Prostate gland (tissue), 2 donors: Measurements from ENCODE around the gene DPY19L1.

Experiments used
- POLR2AphosphoS5 ChIP-seq: sonication (generic); formaldehyde crosslinking; IDR thresholded peaks from one replicate; pipeline ENCODE4 v1.6.1; 2017; ENCODE audit warnings: antibody characterized with exemption
- TF ChIP-seq, protein P1 (sequence below), 4 experiments: fragments of 200-600 bp in 2 of 4; fragments of 450-650 bp in 2 of 4; sonication (generic) in 2 of 4; IDR thresholded peaks; 1 replicate in 3 of 4; 2 replicates in 1 of 4; pipeline ENCODE4 v1.5.1; 2016 to 2019; ENCODE audit warnings: antibody characterized with exemption in 4 of 4, mild to moderate bottlenecking in 2 of 4, moderate library complexity in 2 of 4

DNA sequence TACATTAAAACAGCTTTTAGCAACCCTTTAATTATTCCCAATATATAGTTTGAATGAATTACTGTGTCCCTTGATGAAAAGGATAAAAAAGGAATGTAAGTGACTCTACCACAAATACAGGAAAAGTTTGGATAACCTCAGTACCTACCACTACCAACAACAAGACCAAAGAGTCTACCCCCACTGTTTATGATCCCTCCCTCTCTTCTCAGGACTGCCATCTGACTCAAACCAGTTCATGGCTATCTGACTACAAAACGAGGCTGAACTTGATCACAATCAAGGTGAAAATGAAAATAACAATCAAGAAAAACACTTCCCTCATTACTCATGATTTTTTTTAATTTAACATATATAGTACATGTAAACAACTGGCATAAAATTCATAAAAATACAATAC is 108.7 kb downstream of the DPY19L1 start:
- TF ChIP-seq, protein P1, sequence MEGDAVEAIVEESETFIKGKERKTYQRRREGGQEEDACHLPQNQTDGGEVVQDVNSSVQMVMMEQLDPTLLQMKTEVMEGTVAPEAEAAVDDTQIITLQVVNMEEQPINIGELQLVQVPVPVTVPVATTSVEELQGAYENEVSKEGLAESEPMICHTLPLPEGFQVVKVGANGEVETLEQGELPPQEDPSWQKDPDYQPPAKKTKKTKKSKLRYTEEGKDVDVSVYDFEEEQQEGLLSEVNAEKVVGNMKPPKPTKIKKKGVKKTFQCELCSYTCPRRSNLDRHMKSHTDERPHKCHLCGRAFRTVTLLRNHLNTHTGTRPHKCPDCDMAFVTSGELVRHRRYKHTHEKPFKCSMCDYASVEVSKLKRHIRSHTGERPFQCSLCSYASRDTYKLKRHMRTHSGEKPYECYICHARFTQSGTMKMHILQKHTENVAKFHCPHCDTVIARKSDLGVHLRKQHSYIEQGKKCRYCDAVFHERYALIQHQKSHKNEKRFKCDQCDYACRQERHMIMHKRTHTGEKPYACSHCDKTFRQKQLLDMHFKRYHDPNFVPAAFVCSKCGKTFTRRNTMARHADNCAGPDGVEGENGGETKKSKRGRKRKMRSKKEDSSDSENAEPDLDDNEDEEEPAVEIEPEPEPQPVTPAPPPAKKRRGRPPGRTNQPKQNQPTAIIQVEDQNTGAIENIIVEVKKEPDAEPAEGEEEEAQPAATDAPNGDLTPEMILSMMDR (IDR thresholded peaks at IDR 0.05), result no peak
- TF ChIP-seq POLR2AphosphoS5, result no peak
